Activated effector memory CD4-positive, alpha-beta T cell treated with anti-CD3 and anti-CD28 coated beads, Interleukin-2, amount 50 U/mL, for 16 hours (primary cell): Measurements from ENCODE around the gene ATAD3C.
"Not testable (repeated sequence)": the region's sequence is repeated elsewhere in the genome, so short reads cannot be mapped to it uniquely, and the experiment has no call there.

Experiments used
- DNase-seq: peaks from one replicate; pipeline ENCODE4 v3.0.0-alpha.2; 2020

The ATAD3C gene

DNA sequence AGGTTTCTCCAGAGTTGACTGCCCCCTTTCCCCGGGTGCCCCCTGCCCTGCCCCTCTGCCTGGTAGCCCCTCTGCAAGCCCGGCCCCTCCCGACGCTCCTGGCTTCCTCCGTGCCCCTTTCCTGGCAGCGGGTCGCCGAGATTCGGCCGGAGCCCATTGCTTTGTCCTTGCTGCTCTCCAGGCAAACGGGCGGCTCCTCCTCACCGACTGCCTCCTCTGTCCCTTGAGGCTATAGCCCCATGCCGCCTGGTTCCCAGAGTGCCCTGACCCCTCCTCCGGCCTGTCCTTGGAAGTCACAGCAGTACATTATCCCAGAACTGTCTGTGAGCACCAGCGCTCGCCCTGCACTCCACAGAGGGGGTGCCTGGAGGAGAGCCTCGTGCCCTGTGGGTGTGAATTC lies 64.2 kb downstream of the ATAD3C start:
- DNase-seq, result not testable (repeated sequence)

GRCh38 chr1:1514376-1514775 lies 64.9 kb downstream of the ATAD3C start:
- not testable (repeated sequence) for DNase-seq

- not testable (repeated sequence) for DNase-seq
Observed at GRCh38 chr1:1516923-1517322, 67.4 kb downstream of the ATAD3C start.

DNA sequence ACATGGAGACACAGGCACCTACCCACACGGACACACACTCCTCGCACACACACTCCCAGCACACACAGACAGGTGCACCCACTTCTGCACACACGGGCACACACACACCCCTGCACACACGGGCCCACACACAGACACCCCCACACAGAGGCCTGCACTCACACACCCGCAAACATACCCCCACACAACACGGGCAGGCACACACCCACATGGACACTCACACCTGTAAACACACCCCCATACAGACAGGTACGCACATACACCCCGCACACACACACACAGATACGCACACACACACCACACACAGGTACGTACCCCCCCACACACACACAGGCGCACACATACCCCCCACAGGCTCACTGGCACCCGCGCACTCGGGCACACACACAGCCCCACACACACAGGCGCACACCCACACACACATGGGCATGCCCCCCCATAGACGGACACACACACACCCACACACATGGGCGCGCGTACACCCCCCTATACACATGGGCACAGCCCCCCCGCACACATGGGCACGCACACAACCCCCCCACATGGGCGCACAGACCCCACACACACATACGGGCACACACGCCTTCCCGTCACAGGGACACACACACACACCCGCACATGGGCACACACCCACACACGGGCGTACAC lies 68.6 kb downstream of the ATAD3C start:
- DNase-seq, result no peak

DNA sequence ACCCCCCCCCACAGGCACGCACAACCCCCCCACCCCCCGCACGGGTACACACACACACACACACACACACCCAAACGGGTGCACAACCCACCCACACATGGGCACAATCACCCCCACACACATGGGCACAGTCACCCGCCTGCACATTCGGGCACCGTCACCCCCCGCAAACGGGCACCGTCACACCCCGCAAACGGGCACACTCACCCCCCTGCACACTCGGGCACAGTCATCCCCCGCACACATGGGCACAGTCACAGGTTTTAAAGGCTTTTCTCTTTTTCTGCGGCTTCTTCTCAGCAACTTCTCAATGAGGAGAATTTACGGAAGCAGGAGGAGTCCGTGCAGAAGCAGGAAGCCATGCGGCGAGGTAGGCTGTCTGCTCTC lies 69.1 kb downstream of the ATAD3C start:
- not testable (repeated sequence) for DNase-seq
